Measurements from ENCODE around the gene ARMH2. TPM values are rescaled to one million over a fixed set of nuclear protein-coding genes. Genes with fewer than 3 reads are reported as not detected.

Gene ARMH2
- total RNA-seq, 1 donor from 2014 or later: not detected

- H3K27me3 Mint-ChIP-seq (ENCODE audit: low read depth): no peaks in the 10 kb centered on the region
- intact Hi-C loops (cut with micrococcal nuclease): no loop called here
- H3K27ac Mint-ChIP-seq: no peak overlapping the region
- no peak overlapping the region for H3K4me3 Mint-ChIP-seq (ENCODE audit: low read depth)
- no peak for DNase-seq (ENCODE audit: low spot score)
- H3K36me3 Mint-ChIP-seq (ENCODE audit: low read depth): peaks cover 78% of the 10 kb centered on the region
- H3K9me3 Mint-ChIP-seq: peaks cover 7% of the 10 kb centered on the region
- no peaks in the 10 kb centered on the region for H3K4me1 Mint-ChIP-seq (ENCODE audit: low read depth)
These were observed 33.3 kb upstream of the ARMH2 start for GRCh38 chr6:24831771-24832716.

- H3K9me3 Mint-ChIP-seq: peaks cover 7% of the 10 kb centered on the region
- no peak for DNase-seq (ENCODE audit: low spot score)
- H3K27ac Mint-ChIP-seq: no peak overlapping the region
- H3K4me1 Mint-ChIP-seq (ENCODE audit: low read depth): no peaks in the 10 kb centered on the region
- H3K36me3 Mint-ChIP-seq (ENCODE audit: low read depth): peaks cover 70% of the 10 kb centered on the region
- no peaks in the 10 kb centered on the region for H3K27me3 Mint-ChIP-seq (ENCODE audit: low read depth)
- intact Hi-C loops (cut with micrococcal nuclease): no loop called here
- no peak overlapping the region for H3K4me3 Mint-ChIP-seq (ENCODE audit: low read depth)
These were observed 30.9 kb upstream of the ARMH2 start for GRCh38 chr6:24829657-24830056.

GRCh38 chr6:24827970-24828369 is 29.3 kb upstream of the ARMH2 start:
- no peaks in the 10 kb centered on the region for H3K4me1 Mint-ChIP-seq (ENCODE audit: low read depth)
- H3K27ac Mint-ChIP-seq: no peak overlapping the region

GRCh38 chr6:24827162-24827561 is 28.4 kb upstream of the ARMH2 start:
- H3K36me3 Mint-ChIP-seq (ENCODE audit: low read depth): peaks cover 60% of the 10 kb centered on the region
- no peak overlapping the region for H3K4me3 Mint-ChIP-seq (ENCODE audit: low read depth)
- no peaks in the 10 kb centered on the region for H3K9me3 Mint-ChIP-seq
- H3K27ac Mint-ChIP-seq: no peak overlapping the region
- no peak for DNase-seq (ENCODE audit: low spot score)
- no peaks in the 10 kb centered on the region for H3K4me1 Mint-ChIP-seq (ENCODE audit: low read depth)
- intact Hi-C loops (cut with micrococcal nuclease): no loop called here
- H3K27me3 Mint-ChIP-seq (ENCODE audit: low read depth): no peaks in the 10 kb centered on the region

More at GRCh38 chr6:24827970-24828369, 29.3 kb upstream of the ARMH2 start:
- no peaks in the 10 kb centered on the region for H3K27me3 Mint-ChIP-seq (ENCODE audit: low read depth)
- DNase-seq (ENCODE audit: low spot score): no peak
- H3K36me3 Mint-ChIP-seq (ENCODE audit: low read depth): peaks cover 64% of the 10 kb centered on the region
- intact Hi-C loops (cut with micrococcal nuclease): no loop called here
- H3K4me3 Mint-ChIP-seq (ENCODE audit: low read depth): no peak overlapping the region
- no peaks in the 10 kb centered on the region for H3K9me3 Mint-ChIP-seq

- H3K4me3 Mint-ChIP-seq (ENCODE audit: low read depth): no peak overlapping the region
- no peaks in the 10 kb centered on the region for H3K27me3 Mint-ChIP-seq (ENCODE audit: low read depth)
- H3K4me1 Mint-ChIP-seq (ENCODE audit: low read depth): no peaks in the 10 kb centered on the region
- H3K9me3 Mint-ChIP-seq: no peaks in the 10 kb centered on the region
- H3K27ac Mint-ChIP-seq: no peak overlapping the region
- DNase-seq (ENCODE audit: low spot score): no peak
- intact Hi-C loops (cut with micrococcal nuclease): no loop called here
- H3K36me3 Mint-ChIP-seq (ENCODE audit: low read depth): peaks cover 51% of the 10 kb centered on the region
These were observed 26.5 kb upstream of the ARMH2 start for GRCh38 chr6:24825130-24825630.

GRCh38 chr6:24824142-24824938 is 25.6 kb upstream of the ARMH2 start:
- Mint-ChIP-seq H3K4me1 (ENCODE audit: low read depth) (no peaks in the 10 kb centered on the region), H3K36me3 (ENCODE audit: low read depth) (peaks cover 46% of the 10 kb centered on the region), H3K27ac (no peak overlapping the region), H3K27me3 (ENCODE audit: low read depth) (no peaks in the 10 kb centered on the region), H3K4me3 (ENCODE audit: low read depth) (no peak overlapping the region), H3K9me3 (no peaks in the 10 kb centered on the region)
- intact Hi-C loops (cut with micrococcal nuclease): no loop called here
- no peak for DNase-seq (ENCODE audit: low spot score)

GRCh38 chr6:24823185-24823584 is 24.5 kb upstream of the ARMH2 start:
- Mint-ChIP-seq H3K4me1 (ENCODE audit: low read depth) (no peaks in the 10 kb centered on the region), H3K4me3 (ENCODE audit: low read depth) (no peak overlapping the region), H3K27me3 (ENCODE audit: low read depth) (no peaks in the 10 kb centered on the region), H3K27ac (no peak overlapping the region), H3K9me3 (no peaks in the 10 kb centered on the region), H3K36me3 (ENCODE audit: low read depth) (peaks cover 56% of the 10 kb centered on the region)
- DNase-seq (ENCODE audit: low spot score): no peak
- intact Hi-C loops (cut with micrococcal nuclease): no loop called here

- no peak overlapping the region for H3K4me3 Mint-ChIP-seq (ENCODE audit: low read depth)
- no peak for DNase-seq (ENCODE audit: low spot score)
- peaks cover 55% of the 10 kb centered on the region for H3K36me3 Mint-ChIP-seq (ENCODE audit: low read depth)
- H3K27ac Mint-ChIP-seq: no peak overlapping the region
- H3K4me1 Mint-ChIP-seq (ENCODE audit: low read depth): no peaks in the 10 kb centered on the region
- no peaks in the 10 kb centered on the region for H3K27me3 Mint-ChIP-seq (ENCODE audit: low read depth)
- intact Hi-C loops (cut with micrococcal nuclease): no loop called here
- H3K9me3 Mint-ChIP-seq: no peaks in the 10 kb centered on the region
These were observed 24.0 kb upstream of the ARMH2 start for GRCh38 chr6:24822696-24823095.

GRCh38 chr6:24821860-24822444 is 23.2 kb upstream of the ARMH2 start:
- no peak overlapping the region for H3K4me3 Mint-ChIP-seq (ENCODE audit: low read depth)
- no peaks in the 10 kb centered on the region for H3K27me3 Mint-ChIP-seq (ENCODE audit: low read depth)
- H3K36me3 Mint-ChIP-seq (ENCODE audit: low read depth): peaks cover 50% of the 10 kb centered on the region
- no peak overlapping the region for H3K27ac Mint-ChIP-seq
- no peaks in the 10 kb centered on the region for H3K9me3 Mint-ChIP-seq
- intact Hi-C loops (cut with micrococcal nuclease): no loop called here
- DNase-seq (ENCODE audit: low spot score): no peak
- H3K4me1 Mint-ChIP-seq (ENCODE audit: low read depth): no peaks in the 10 kb centered on the region

- intact Hi-C loops (cut with micrococcal nuclease): no loop called here
- Mint-ChIP-seq H3K36me3 (ENCODE audit: low read depth) (peaks cover 29% of the 10 kb centered on the region), H3K4me1 (ENCODE audit: low read depth) (no peaks in the 10 kb centered on the region), H3K27ac (no peak overlapping the region), H3K4me3 (ENCODE audit: low read depth) (no peak overlapping the region), H3K27me3 (ENCODE audit: low read depth) (no peaks in the 10 kb centered on the region), H3K9me3 (no peaks in the 10 kb centered on the region)
- no peak for DNase-seq (ENCODE audit: low spot score)
These were observed 19.6 kb upstream of the ARMH2 start for GRCh38 chr6:24818346-24818745.

- Mint-ChIP-seq H3K9me3 (no peaks in the 10 kb centered on the region), H3K4me1 (ENCODE audit: low read depth) (no peaks in the 10 kb centered on the region), H3K27ac (no peak overlapping the region), H3K36me3 (ENCODE audit: low read depth) (peaks cover 34% of the 10 kb centered on the region), H3K27me3 (ENCODE audit: low read depth) (no peaks in the 10 kb centered on the region), H3K4me3 (ENCODE audit: low read depth) (no peak overlapping the region)
- intact Hi-C loops (cut with micrococcal nuclease): no loop called here
- no peak for DNase-seq (ENCODE audit: low spot score)
These were observed 11.0 kb upstream of the ARMH2 start for GRCh38 chr6:24809728-24810127.

GRCh38 chr6:24807584-24807983 is 8.9 kb upstream of the ARMH2 start:
- H3K27me3 Mint-ChIP-seq (ENCODE audit: low read depth): no peaks in the 10 kb centered on the region
- H3K4me1 Mint-ChIP-seq (ENCODE audit: low read depth): no peaks in the 10 kb centered on the region
- intact Hi-C loops (cut with micrococcal nuclease): no loop called here
- no peak overlapping the region for H3K4me3 Mint-ChIP-seq (ENCODE audit: low read depth)
- DNase-seq (ENCODE audit: low spot score): no peak
- peaks cover 36% of the 10 kb centered on the region for H3K36me3 Mint-ChIP-seq (ENCODE audit: low read depth)
- H3K27ac Mint-ChIP-seq: no peak overlapping the region
- H3K9me3 Mint-ChIP-seq: no peaks in the 10 kb centered on the region
